Stimulated activated CD4-positive, alpha-beta T cell treated with anti-CD3 and anti-CD28 coated beads, Interleukin-2, amount 100 ng/mL, for 4 hours (primary cell): ENCODE results near the gene MTG1.
"Not testable (repeated sequence)": the region's sequence is repeated elsewhere in the genome, so short reads cannot be mapped to it uniquely, and the experiment has no call there.

Source experiments
- DNase-seq: peaks from one replicate; pipeline ENCODE4 v3.0.0-alpha.2; 2020; ENCODE audit warnings: low read depth

MTG1 gene

GRCh38 chr10:133466683-133467275 lies 72.8 kb downstream of the MTG1 start:
- no peak for DNase-seq

- DNase-seq: no peak
These were observed 73.4 kb downstream of the MTG1 start for GRCh38 chr10:133467286-133467911.

DNA sequence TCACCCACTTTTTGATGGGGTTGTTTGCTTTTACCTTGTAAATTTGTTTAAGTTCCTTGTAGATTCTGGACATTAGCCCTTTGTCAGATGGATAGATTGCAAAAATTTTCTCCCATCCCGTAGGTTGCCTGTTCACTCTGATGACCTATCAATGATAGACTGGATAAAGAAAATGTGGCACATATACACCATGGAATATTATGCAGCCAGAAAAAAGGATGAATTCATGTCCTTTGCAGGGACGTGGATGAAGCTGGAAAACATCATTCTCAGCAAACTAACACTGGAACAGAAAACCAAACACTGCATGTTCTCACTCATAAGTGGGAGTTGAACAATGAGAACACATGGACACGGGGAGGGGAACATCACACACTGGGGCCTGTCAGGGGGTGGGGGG lies 75.2 kb downstream of the MTG1 start:
- DNase-seq: not testable (repeated sequence)

GRCh38 chr10:133471300-133472109 lies 77.5 kb downstream of the MTG1 start:
- no peak for DNase-seq
